ENCODE results near the gene KCNIP4. TPM values are rescaled to one million over a fixed set of nuclear protein-coding genes. Genes with fewer than 3 reads are reported as not detected.

Gene KCNIP4
- total and polyA plus RNA-seq, 2 donors (not counting 3 experiments of a cell fraction or from before 2014, with no cell fraction given): not detected

- BruUV-seq (replicated peaks): no TSS peak
- H3K79me2 ChIP-seq (ENCODE audit: control insufficient read depth, insufficient read depth, low read length): no peaks in the 10 kb centered on the region
- H3K4me2 ChIP-seq (ENCODE audit: insufficient read depth, low read length): no peak overlapping the region
- FAIRE-seq (no peak), DNase-seq (ENCODE audit: low read depth, low spot score) (no peak)
- no peak overlapping the region for H3K27ac ChIP-seq (ENCODE audit: insufficient read depth, low read depth, low read length)
- CTCF ChIA-PET: interaction anchor here (1.4 kb wide), 1 partner anchor 24 kb away, joined by 4 read pairs; no protein-coding TSS in a partner anchor
- intact Hi-C loops (cut with micrococcal nuclease): no loop called here
- H3K9me3 ChIP-seq (replicated peaks; ENCODE audit: control insufficient read depth, insufficient read depth, low read length): no peaks in the 10 kb centered on the region
- no peaks in the 10 kb centered on the region for H3K9me1 ChIP-seq (replicated peaks; ENCODE audit: control insufficient read depth, extremely low read depth, insufficient read depth, low read length)
- no peak overlapping the region for H3K4me3 ChIP-seq (replicated peaks in 1 of 3; ENCODE audit: insufficient read depth in 1 of 3, low read depth in 1 of 3, low read length in 3 of 3)
- H3K4me1 ChIP-seq (ENCODE audit: control insufficient read depth, extremely low read depth, insufficient read depth, low read length): no peaks in the 10 kb centered on the region
- H3K27me3 ChIP-seq (ENCODE audit: control insufficient read depth in 2 of 2, insufficient read depth in 2 of 2, low read length in 2 of 2): no peaks in the 10 kb centered on the region
- H3K9ac ChIP-seq (replicated peaks; ENCODE audit: extremely low read depth, insufficient read depth, low read length): no peak overlapping the region
- H2AFZ ChIP-seq (ENCODE audit: low read depth, low read length): no peak overlapping the region
- H4K20me1 ChIP-seq (replicated peaks; ENCODE audit: control insufficient read depth, extremely low read depth, insufficient read depth, low read length): no peaks in the 10 kb centered on the region
- dilution Hi-C loops (cut with MboI; ENCODE audit: extremely low pct_ligation_motif_present, low sequenced_read_pairs): no loop called here
- TF ChIP-seq EZH2 (IDR thresholded peaks at IDR 0.05; ENCODE audit: borderline replicate concordance, low read depth, low read length, severe bottlenecking) (no peak), CTCF (IDR thresholded peaks at IDR 0.05; ENCODE audit: extremely low read depth in 1 of 2, insufficient read depth in 1 of 2, low read depth in 1 of 2, low read length in 2 of 2) (no peak), POLR2AphosphoS5 (IDR thresholded peaks at IDR 0.05; ENCODE audit: insufficient read depth, low read depth, low read length) (no peak), GATA2 (IDR thresholded peaks at IDR 0.05; ENCODE audit: insufficient read depth, insufficient read length, low read depth, low read length) (no peak), MAX (IDR thresholded peaks at IDR 0.05; ENCODE audit: insufficient read depth, insufficient read length) (no peak), POLR2A (IDR thresholded peaks at IDR 0.05; ENCODE audit: low read depth, low read length) (no peak)
- POLR2A ChIA-PET: no interaction called here
- no peaks in the 10 kb centered on the region for H3K36me3 ChIP-seq (ENCODE audit: control insufficient read depth in 2 of 2, extremely low read depth in 1 of 2, insufficient read depth in 2 of 2, low read length in 2 of 2)
Observed at GRCh38 chr4:21699446-21699845, 249.1 kb downstream of the KCNIP4 start.

- no peak overlapping the region for H3K4me3 ChIP-seq (replicated peaks in 1 of 3; ENCODE audit: insufficient read depth in 1 of 3, low read depth in 1 of 3, low read length in 3 of 3)
- no peak overlapping the region for H3K27ac ChIP-seq (ENCODE audit: insufficient read depth, low read depth, low read length)
- no peaks in the 10 kb centered on the region for H3K36me3 ChIP-seq (ENCODE audit: control insufficient read depth in 2 of 2, extremely low read depth in 1 of 2, insufficient read depth in 2 of 2, low read length in 2 of 2)
- H3K4me2 ChIP-seq (ENCODE audit: insufficient read depth, low read length): no peak overlapping the region
- no peak for TF ChIP-seq JUN (IDR thresholded peaks at IDR 0.05; ENCODE audit: borderline replicate concordance, insufficient read depth, insufficient read length, low read depth)
- no peak for TF ChIP-seq EZH2 (IDR thresholded peaks at IDR 0.05; ENCODE audit: borderline replicate concordance, low read depth, low read length, severe bottlenecking)
- TF ChIP-seq POLR2AphosphoS5 (IDR thresholded peaks at IDR 0.05; ENCODE audit: insufficient read depth, low read depth, low read length): no peak
- no peak for TF ChIP-seq GATA2 (IDR thresholded peaks at IDR 0.05; ENCODE audit: insufficient read depth, insufficient read length, low read depth, low read length)
- TF ChIP-seq CTCF (IDR thresholded peaks at IDR 0.05; ENCODE audit: extremely low read depth in 1 of 2, insufficient read depth in 1 of 2, low read depth in 1 of 2, low read length in 2 of 2): no peak
- TF ChIP-seq POLR2A (IDR thresholded peaks at IDR 0.05; ENCODE audit: low read depth, low read length): no peak
- no peak for TF ChIP-seq FOS (IDR thresholded peaks at IDR 0.05; ENCODE audit: borderline replicate concordance, insufficient read depth, low read length)
- no peak for TF ChIP-seq MAX (IDR thresholded peaks at IDR 0.05; ENCODE audit: insufficient read depth, insufficient read length)
- TF ChIP-seq MYC (IDR thresholded peaks at IDR 0.05; ENCODE audit: low read depth, low read length): no peak
- dilution Hi-C loops (cut with MboI; ENCODE audit: extremely low pct_ligation_motif_present, low sequenced_read_pairs): no loop called here
- no TSS peak for BruUV-seq (replicated peaks)
- H4K20me1 ChIP-seq (replicated peaks; ENCODE audit: control insufficient read depth, extremely low read depth, insufficient read depth, low read length): no peaks in the 10 kb centered on the region
- H3K9me1 ChIP-seq (replicated peaks; ENCODE audit: control insufficient read depth, extremely low read depth, insufficient read depth, low read length): no peaks in the 10 kb centered on the region
- no peaks in the 10 kb centered on the region for H3K4me1 ChIP-seq (ENCODE audit: control insufficient read depth, extremely low read depth, insufficient read depth, low read length)
- no peak for FAIRE-seq
- ChIA-PET CTCF (no interaction called here), POLR2A (no interaction called here)
- no peaks in the 10 kb centered on the region for H3K79me2 ChIP-seq (ENCODE audit: control insufficient read depth, insufficient read depth, low read length)
- no peak overlapping the region for H2AFZ ChIP-seq (ENCODE audit: low read depth, low read length)
- no peak for DNase-seq (ENCODE audit: low read depth, low spot score)
- no peaks in the 10 kb centered on the region for H3K27me3 ChIP-seq (ENCODE audit: control insufficient read depth in 2 of 2, insufficient read depth in 2 of 2, low read length in 2 of 2)
- intact Hi-C loops (cut with micrococcal nuclease): no loop called here
- no peaks in the 10 kb centered on the region for H3K9me3 ChIP-seq (replicated peaks; ENCODE audit: control insufficient read depth, insufficient read depth, low read length)
- no peak overlapping the region for H3K9ac ChIP-seq (replicated peaks; ENCODE audit: extremely low read depth, insufficient read depth, low read length)
Observed at GRCh38 chr4:21697583-21697982, 251.0 kb downstream of the KCNIP4 start.

Data from endothelial cell of umbilical vein (primary cell).